GM12873 (cell line): Measurements from ENCODE around the gene PTGDS.
A peak's percentile ranks its signal among the peaks of the same experiment; 100 is the strongest.

Experiments
- TF ChIP-seq, protein P1 (sequence below): IDR thresholded peaks from 2 replicates; pipeline ENCODE4 v1.5.1; 2012; ENCODE audit warnings: low read depth, mild to moderate bottlenecking, moderate library complexity, low read length, control low read depth; ENCODE audit not compliant: insufficient read depth; ENCODE audit errors: missing control alignments

PTGDS gene

DNA sequence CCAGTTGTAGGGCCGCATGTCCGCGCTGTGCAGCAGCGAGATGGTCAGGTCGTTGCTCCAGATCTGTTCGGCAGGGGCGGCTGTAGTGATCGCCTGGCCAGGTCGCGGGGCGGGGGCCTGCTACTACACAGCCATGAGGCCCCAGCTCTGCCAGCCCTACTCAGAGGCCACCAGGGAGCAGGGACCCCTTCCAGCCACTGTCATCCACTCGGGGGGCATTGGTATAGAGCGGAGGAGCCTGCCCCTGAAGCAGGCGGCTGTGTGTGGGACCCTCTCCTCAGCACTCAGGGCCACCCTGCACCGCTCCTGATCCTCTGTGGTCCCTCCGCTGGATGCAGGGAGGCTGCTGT, 34.4 kb upstream of the PTGDS start:
- TF ChIP-seq, protein P1, sequence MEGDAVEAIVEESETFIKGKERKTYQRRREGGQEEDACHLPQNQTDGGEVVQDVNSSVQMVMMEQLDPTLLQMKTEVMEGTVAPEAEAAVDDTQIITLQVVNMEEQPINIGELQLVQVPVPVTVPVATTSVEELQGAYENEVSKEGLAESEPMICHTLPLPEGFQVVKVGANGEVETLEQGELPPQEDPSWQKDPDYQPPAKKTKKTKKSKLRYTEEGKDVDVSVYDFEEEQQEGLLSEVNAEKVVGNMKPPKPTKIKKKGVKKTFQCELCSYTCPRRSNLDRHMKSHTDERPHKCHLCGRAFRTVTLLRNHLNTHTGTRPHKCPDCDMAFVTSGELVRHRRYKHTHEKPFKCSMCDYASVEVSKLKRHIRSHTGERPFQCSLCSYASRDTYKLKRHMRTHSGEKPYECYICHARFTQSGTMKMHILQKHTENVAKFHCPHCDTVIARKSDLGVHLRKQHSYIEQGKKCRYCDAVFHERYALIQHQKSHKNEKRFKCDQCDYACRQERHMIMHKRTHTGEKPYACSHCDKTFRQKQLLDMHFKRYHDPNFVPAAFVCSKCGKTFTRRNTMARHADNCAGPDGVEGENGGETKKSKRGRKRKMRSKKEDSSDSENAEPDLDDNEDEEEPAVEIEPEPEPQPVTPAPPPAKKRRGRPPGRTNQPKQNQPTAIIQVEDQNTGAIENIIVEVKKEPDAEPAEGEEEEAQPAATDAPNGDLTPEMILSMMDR = no peak

DNA sequence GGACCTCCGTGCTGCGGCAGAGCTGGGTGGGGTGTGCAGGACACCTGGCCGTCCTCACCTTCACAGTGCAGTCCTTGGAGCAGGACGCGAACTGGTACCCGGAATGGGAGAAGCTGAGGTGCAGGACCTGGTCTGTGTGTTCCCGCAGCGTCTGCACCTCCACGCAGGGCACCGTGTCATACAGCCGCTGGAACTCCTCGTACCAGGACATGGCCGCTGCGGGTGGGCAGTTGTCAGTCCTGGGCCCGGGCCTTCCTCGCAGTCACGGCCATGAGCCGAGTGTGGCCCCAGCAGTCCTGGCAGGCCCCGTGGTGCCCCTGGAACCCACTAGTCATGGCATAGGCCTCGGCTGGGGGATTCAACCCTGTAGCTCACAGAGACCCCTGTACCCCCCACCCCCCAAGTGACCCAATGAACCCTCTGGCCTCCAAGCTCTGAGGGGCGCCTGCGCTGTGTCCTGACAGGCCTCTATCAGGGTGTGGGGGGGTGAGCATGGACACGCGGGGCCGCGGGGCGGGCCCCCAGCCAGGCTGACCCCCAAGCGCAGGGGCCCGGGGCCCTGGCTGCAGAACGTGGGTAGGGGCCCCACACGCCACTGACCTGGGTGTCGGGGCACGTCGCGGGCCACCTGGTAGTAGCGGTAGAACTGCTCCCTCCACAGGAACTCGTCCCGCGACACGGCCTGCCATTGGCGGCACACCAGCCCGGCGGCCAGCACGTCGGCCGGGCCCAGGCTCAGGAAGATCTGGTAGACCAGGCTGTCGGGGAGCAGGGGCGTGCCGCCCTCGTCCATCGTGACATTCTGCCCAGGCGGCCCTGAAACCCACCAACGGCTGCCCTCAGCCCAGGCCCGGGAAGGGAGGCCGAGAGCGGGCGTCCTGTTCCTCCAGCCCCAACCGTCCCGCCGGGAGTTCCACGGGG, 33.8 kb upstream of the PTGDS start:
- TF ChIP-seq, protein P1 = no peak

DNA sequence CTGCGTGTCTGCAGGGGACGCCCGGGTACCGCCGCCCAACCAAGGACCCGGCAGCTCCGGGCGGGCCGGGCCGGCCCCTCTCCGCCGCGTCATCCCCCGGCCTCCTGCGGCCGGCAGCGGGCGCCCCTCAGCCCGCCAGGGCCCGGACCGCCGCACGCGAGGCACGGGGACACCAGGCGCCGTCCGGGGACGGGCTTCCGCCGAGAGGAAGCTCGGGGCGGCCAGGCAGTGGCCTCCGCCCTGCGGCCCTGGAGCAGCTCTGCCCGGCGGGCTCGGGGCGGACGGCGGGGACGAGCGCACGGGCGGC, 33.1 kb upstream of the PTGDS start:
- TF ChIP-seq, protein P1 = peak; percentile 9

GRCh38 chr9:136944519-136945332, 32.6 kb upstream of the PTGDS start, which contains the start of the genes C8G and FBXW5:
TSS of gene C8G (plus strand) at chr9:136945243. CDS start at chr9:136945321, 78 bp downstream.
TSS of gene FBXW5 (minus strand) at chr9:136944738. CDS start at chr9:136944083, 655 bp downstream.
- TF ChIP-seq, protein P1 = peak; percentile 89

DNA sequence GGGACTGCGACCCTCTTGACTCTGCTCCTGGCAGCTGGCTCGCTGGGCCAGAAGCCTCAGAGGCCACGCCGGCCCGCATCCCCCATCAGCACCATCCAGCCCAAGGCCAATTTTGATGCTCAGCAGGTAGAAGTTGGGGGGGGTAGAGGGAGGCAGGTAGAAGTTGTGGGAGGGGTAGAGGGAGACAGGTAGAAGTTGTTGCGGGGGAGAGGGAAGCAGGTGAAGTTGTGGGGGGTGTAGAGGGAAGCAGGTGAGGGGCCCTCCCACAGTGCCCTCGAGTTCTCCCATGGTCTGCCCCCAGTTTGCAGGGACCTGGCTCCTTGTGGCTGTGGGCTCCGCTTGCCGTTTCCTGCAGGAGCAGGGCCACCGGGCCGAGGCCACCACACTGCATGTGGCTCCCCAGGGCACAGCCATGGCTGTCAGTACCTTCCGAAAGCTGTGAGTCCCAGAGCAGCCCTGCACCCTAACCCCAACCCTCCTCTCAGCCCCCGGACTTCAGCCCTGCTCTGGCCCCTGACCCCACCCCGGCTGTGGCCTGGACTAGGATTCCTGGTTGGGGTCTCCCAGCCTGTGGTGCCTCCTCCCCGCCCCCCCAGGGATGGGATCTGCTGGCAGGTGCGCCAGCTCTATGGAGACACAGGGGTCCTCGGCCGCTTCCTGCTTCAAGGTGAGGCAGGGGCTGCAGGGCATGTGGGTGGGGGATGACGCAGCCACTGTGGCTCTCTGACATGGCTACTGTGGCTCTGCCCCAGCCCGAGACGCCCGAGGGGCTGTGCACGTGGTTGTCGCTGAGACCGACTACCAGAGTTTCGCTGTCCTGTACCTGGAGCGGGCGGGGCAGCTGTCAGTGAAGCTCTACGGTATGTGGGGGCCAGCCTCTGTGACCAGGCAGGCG, 31.7 kb upstream of the PTGDS start:
- TF ChIP-seq, protein P1 = no peak

- TF ChIP-seq, protein P1 = no peak
These were observed 30.9 kb upstream of the PTGDS start for GRCh38 chr9:136946228-136947027.
